Measurements from ENCODE around the gene PCBP2. TPM values are rescaled to one million over a fixed set of nuclear protein-coding genes. Genes with fewer than 3 reads are reported as not detected.

Gene PCBP2
- polyA plus RNA-seq, 1 experiment = 286 TPM

GRCh38 chr12:53461059-53461458 is 9.2 kb downstream of the PCBP2 start:
- ChIA-PET POLR2A (interaction anchor here (1.2 kb wide), 1 partner anchor 11 kb away, joined by 3 read pairs; no protein-coding TSS in a partner anchor), CTCF (interaction anchor here (0.6 kb wide), 1 partner anchor 196 kb away, joined by 3 read pairs; no protein-coding TSS in a partner anchor)
- TF ChIP-seq CTCF (IDR thresholded peaks at IDR 0.05; ENCODE audit: low read depth, low read length) = no peak
- H3K9me3 ChIP-seq (ENCODE audit: control insufficient read depth, insufficient read depth, low read length) = no peaks in the 10 kb centered on the region
- no peak overlapping the region for H3K4me3 ChIP-seq (ENCODE audit: low read depth, low read length)
- H3K27ac ChIP-seq (ENCODE audit: low read depth, low read length) = no peak overlapping the region
- DNase-seq (ENCODE audit: low read depth, low spot score) = no peak
- no peaks in the 10 kb centered on the region for H3K27me3 ChIP-seq (ENCODE audit: control insufficient read depth, insufficient read depth, low read length)

GRCh38 chr12:53461591-53461990 is 9.7 kb downstream of the PCBP2 start:
- no peak for TF ChIP-seq CTCF (IDR thresholded peaks at IDR 0.05; ENCODE audit: low read depth, low read length)
- POLR2A ChIA-PET = interaction anchor here (1.2 kb wide), 1 partner anchor 11 kb away, joined by 3 read pairs; no protein-coding TSS in a partner anchor
- DNase-seq (ENCODE audit: low read depth, low spot score) = no peak
- H3K4me3 ChIP-seq (ENCODE audit: low read depth, low read length) = no peak overlapping the region
- CTCF ChIA-PET = no interaction called here
- no peak overlapping the region for H3K27ac ChIP-seq (ENCODE audit: low read depth, low read length)
- no peaks in the 10 kb centered on the region for H3K27me3 ChIP-seq (ENCODE audit: control insufficient read depth, insufficient read depth, low read length)
- H3K9me3 ChIP-seq (ENCODE audit: control insufficient read depth, insufficient read depth, low read length) = no peaks in the 10 kb centered on the region

GRCh38 chr12:53462935-53463334 is 11.0 kb downstream of the PCBP2 start:
- H3K9me3 ChIP-seq (ENCODE audit: control insufficient read depth, insufficient read depth, low read length) = no peaks in the 10 kb centered on the region
- H3K4me3 ChIP-seq (ENCODE audit: low read depth, low read length) = no peak overlapping the region
- TF ChIP-seq CTCF (IDR thresholded peaks at IDR 0.05; ENCODE audit: low read depth, low read length) = no peak
- POLR2A ChIA-PET = no interaction called here
- no peak for DNase-seq (ENCODE audit: low read depth, low spot score)
- no peaks in the 10 kb centered on the region for H3K27me3 ChIP-seq (ENCODE audit: control insufficient read depth, insufficient read depth, low read length)
- CTCF ChIA-PET = interaction anchor here (0.6 to 1.0 kb wide), 2 partner anchors 10 to 14 kb away, joined by 3 to 5 read pairs; no protein-coding TSS in a partner anchor
- peak overlapping the region; percentile 0 for H3K27ac ChIP-seq (ENCODE audit: low read depth, low read length)

GRCh38 chr12:53463802-53464560 is 12.1 kb downstream of the PCBP2 start:
- no peak overlapping the region for H3K4me3 ChIP-seq (ENCODE audit: low read depth, low read length)
- no peak for DNase-seq (ENCODE audit: low read depth, low spot score)
- H3K9me3 ChIP-seq (ENCODE audit: control insufficient read depth, insufficient read depth, low read length) = no peaks in the 10 kb centered on the region
- TF ChIP-seq CTCF (IDR thresholded peaks at IDR 0.05; ENCODE audit: low read depth, low read length) = no peak
- CTCF ChIA-PET = interaction anchor here (1.0 to 1.2 kb wide), 2 partner anchors 44 to 119 kb away, joined by 3 to 4 read pairs; no protein-coding TSS in a partner anchor
- no peaks in the 10 kb centered on the region for H3K27me3 ChIP-seq (ENCODE audit: control insufficient read depth, insufficient read depth, low read length)
- no peak overlapping the region for H3K27ac ChIP-seq (ENCODE audit: low read depth, low read length)
- POLR2A ChIA-PET = interaction anchor here (1.1 to 1.4 kb wide), 2 partner anchors 11 to 14 kb away, joined by 7 to 8 read pairs; no protein-coding TSS in a partner anchor
